IMR-90 (cell line): ENCODE measurements around the gene AGAP1. TPM values are rescaled to one million over a fixed set of nuclear protein-coding genes. Genes with fewer than 3 reads are reported as not detected.

Experiments used
- ATAC-seq: fragments of 200-7000 bp; cut with Tn5 transposase; 2 replicates; pipeline ENCODE4 v1.9.1; 2020; ENCODE audit warnings: low read depth, mild to moderate bottlenecking, moderate library complexity
- BruUV-seq: library from RNA; stranded (reverse); fragments of 400-500 nt; replicated peaks from 2 replicates; lab custom pipeline; 2021; lab: Mats Ljungman, UMichigan
- CTCF ChIA-PET: fragments of 300-600 bp; formaldehyde crosslinking; extraction: SDS; loops from one replicate; lab custom pipeline; 2021; ENCODE audit warnings: antibody characterized with exemption; lab: Yijun Ruan, JAX
- POLR2A ChIA-PET: fragments of 300-600 bp; sonication (Branson Sonifier 250); formaldehyde crosslinking; loops from one replicate; lab custom pipeline; 2022; ENCODE audit warnings: antibody characterized with exemption; ENCODE audit not compliant: unreplicated experiment; lab: Charles Lee
- DNase-seq: peaks from one replicate; pipeline ENCODE4 v3.0.0; 2013
- H2AFZ ChIP-seq: replicated peaks from 2 replicates; pipeline ENCODE3; 2013; ENCODE audit warnings: low read length, mild to moderate bottlenecking; ENCODE audit not compliant: poor library complexity
- H2AK5ac ChIP-seq: 2 replicates; pipeline ENCODE4 v1.6.1; 2013; ENCODE audit warnings: low read depth, low read length, inconsistent platforms
- H2AK9ac ChIP-seq: replicated peaks from 2 replicates; pipeline ENCODE3; 2013; ENCODE audit warnings: mild to moderate bottlenecking, low read depth, low read length, moderate library complexity; ENCODE audit not compliant: poor library complexity
- H2BK120ac ChIP-seq: 2 replicates; pipeline ENCODE4 v1.6.1; 2013; ENCODE audit warnings: low read depth, low read length, inconsistent platforms
- H2BK15ac ChIP-seq: 3 replicates; pipeline ENCODE4 v1.6.1; 2013; ENCODE audit warnings: low read depth, low read length, inconsistent platforms
- H2BK20ac ChIP-seq: 2 replicates; pipeline ENCODE4 v1.6.1; 2013; ENCODE audit warnings: low read depth, mild to moderate bottlenecking, inconsistent platforms, low read length, moderate library complexity
- H2BK5ac ChIP-seq: 2 replicates; pipeline ENCODE4 v1.6.1; 2013; ENCODE audit warnings: mild to moderate bottlenecking, low read depth, low read length, inconsistent platforms; ENCODE audit not compliant: poor library complexity, severe bottlenecking
- H3K14ac ChIP-seq: replicated peaks from 2 replicates; pipeline ENCODE4 v1.6.1; 2013; ENCODE audit warnings: low read depth, low read length, inconsistent platforms
- H3K18ac ChIP-seq: 2 replicates; pipeline ENCODE4 v1.6.1; 2013; ENCODE audit warnings: low read depth, low read length, control low read depth
- H3K23ac ChIP-seq: 2 replicates; pipeline ENCODE4 v1.6.1; 2013; ENCODE audit warnings: low read depth, low read length, inconsistent platforms
- H3K27ac ChIP-seq: 2 replicates; pipeline ENCODE4 v1.5.1; 2013; ENCODE audit warnings: mild to moderate bottlenecking, control low read depth, low read length; ENCODE audit not compliant: insufficient read depth
- H3K27me3 ChIP-seq: 2 replicates; pipeline ENCODE4 v1.6.1; 2013; ENCODE audit warnings: low read length; ENCODE audit not compliant: control insufficient read depth, insufficient read depth
- H3K36me3 ChIP-seq: 2 replicates; pipeline ENCODE4 v1.6.1; 2013; ENCODE audit warnings: low read length, mixed read lengths; ENCODE audit not compliant: control insufficient read depth, insufficient read depth
- H3K4ac ChIP-seq: 2 replicates; pipeline ENCODE4 v1.6.1; 2013; ENCODE audit warnings: low read depth, low read length, inconsistent platforms
- H3K4me1 ChIP-seq: 2 replicates; pipeline ENCODE4 v1.6.1; 2013; ENCODE audit warnings: low read length, mixed read lengths; ENCODE audit not compliant: control insufficient read depth, insufficient read depth
- H3K4me2 ChIP-seq: 2 replicates; pipeline ENCODE4 v1.6.1; 2013; ENCODE audit warnings: low read depth, mild to moderate bottlenecking, control low read depth, low read length, moderate library complexity
- H3K4me3 ChIP-seq: 2 replicates; pipeline ENCODE4 v1.5.1; 2013; ENCODE audit warnings: low read depth, mild to moderate bottlenecking, control low read depth, low read length, moderate library complexity; ENCODE audit not compliant: insufficient read depth
- H3K56ac ChIP-seq: 2 replicates; pipeline ENCODE4 v1.6.1; 2013; ENCODE audit warnings: low read length, inconsistent platforms; ENCODE audit not compliant: insufficient read depth; ENCODE audit errors: extremely low read depth
- H3K79me1 ChIP-seq, 2 experiments: 2 replicates each; pipeline ENCODE4 v1.6.1; 2013; ENCODE audit warnings: low read length in 2 of 2, inconsistent platforms in 1 of 2, low read depth in 1 of 2
- H3K9ac ChIP-seq: 2 replicates; pipeline ENCODE4 v1.6.1; 2013; ENCODE audit warnings: low read depth, low read length, control low read depth
- H3K9me1 ChIP-seq: 2 replicates; pipeline ENCODE4 v1.6.1; 2013; ENCODE audit warnings: low read length, inconsistent platforms; ENCODE audit not compliant: insufficient read depth
- H3K9me3 ChIP-seq: 2 replicates; pipeline ENCODE4 v1.6.1; 2013; ENCODE audit warnings: low read length; ENCODE audit not compliant: control insufficient read depth, insufficient read depth
- H4K20me1 ChIP-seq: 2 replicates; pipeline ENCODE4 v1.6.1; 2013; ENCODE audit warnings: low read length, inconsistent platforms; ENCODE audit not compliant: insufficient read depth
- H4K5ac ChIP-seq: 2 replicates; pipeline ENCODE4 v1.6.1; 2013; ENCODE audit warnings: mild to moderate bottlenecking, low read depth, low read length, control low read depth
- H4K8ac ChIP-seq, 2 experiments: 2 replicates each; pipeline ENCODE4 v1.6.1; 2013; ENCODE audit warnings: low read depth in 2 of 2, low read length in 2 of 2, control low read depth in 1 of 2, inconsistent platforms in 1 of 2
- H4K91ac ChIP-seq: 2 replicates; pipeline ENCODE4 v1.6.1; 2013; ENCODE audit warnings: low read depth, low read length, inconsistent platforms; ENCODE audit not compliant: insufficient read depth
- BHLHE40 ChIP-seq: fragments of 150-350 bp; IDR thresholded peaks from 2 replicates; pipeline ENCODE4 v1.6.1; 2016; ENCODE audit warnings: mild to moderate bottlenecking, low read depth, low read length
- CEBPB ChIP-seq: IDR thresholded peaks from 2 replicates; pipeline ENCODE4 v1.6.1; 2012; ENCODE audit warnings: low read depth, low read length, improper control_type of control experiment
- CHD1 ChIP-seq: IDR thresholded peaks from 2 replicates; pipeline ENCODE4 v1.6.1; 2012; ENCODE audit warnings: low read depth, low read length, improper control_type of control experiment
- MAZ ChIP-seq: IDR thresholded peaks from 2 replicates; pipeline ENCODE4 v1.6.1; 2012; ENCODE audit warnings: low read depth, mild to moderate bottlenecking, low read length, improper control_type of control experiment, moderate library complexity, borderline replicate concordance
- NFE2L2 ChIP-seq: fragments of 150-350 bp; IDR thresholded peaks from 2 replicates; pipeline ENCODE4 v1.6.1; 2016; ENCODE audit warnings: low read depth, mild to moderate bottlenecking, low read length
- RAD21 ChIP-seq: IDR thresholded peaks from 2 replicates; pipeline ENCODE4 v1.6.1; 2012; ENCODE audit warnings: low read length, improper control_type of control experiment
- RCOR1 ChIP-seq: IDR thresholded peaks from 2 replicates; pipeline ENCODE4 v1.6.1; 2012; ENCODE audit warnings: mild to moderate bottlenecking, low read length, improper control_type of control experiment; ENCODE audit not compliant: insufficient replicate concordance
- RFX5 ChIP-seq: IDR thresholded peaks from 2 replicates; pipeline ENCODE4 v1.8.0; 2012; ENCODE audit warnings: low read depth, mild to moderate bottlenecking, low read length, moderate library complexity
- SMC3 ChIP-seq: fragments of 150-350 bp; IDR thresholded peaks from 2 replicates; pipeline ENCODE4 v1.6.1; 2016; ENCODE audit warnings: low read depth, mild to moderate bottlenecking, antibody characterized with exemption, low read length, moderate library complexity
- WGBS, 2 experiments: methylation state at CpG; one replicate each; pipeline versions ENCODE4 v1.1.5 to v1.1.7; 2013; ENCODE audit warnings: missing lambda C conversion rate in 2 of 2; ENCODE audit not compliant: insufficient read length in 1 of 2; ENCODE audit errors: extremely low coverage in 2 of 2; 5-methylcytosine and 5-hydroxymethylcytosine counted together
- dilution Hi-C: fragments of 300-500 bp; cut with HindIII; formaldehyde crosslinking; loops from one replicate; pipeline ENCODE4 v1.14.3; 2018; ENCODE audit warnings: low sequenced_read_pairs; ENCODE audit not compliant: unreplicated experiment
- in situ Hi-C: fragments of 300-500 bp; cut with MboI; formaldehyde crosslinking; loops from 3 replicates; pipeline ENCODE4 v1.14.3; 2019; ENCODE audit warnings: low sequenced_read_pairs, inconsistent platforms, mixed read lengths
- intact Hi-C: fragments of 100-400 bp; cut with micrococcal nuclease; formaldehyde crosslinking; loops from 2 replicates; pipeline ENCODE4 v1.10.0; 2022
- polyA plus RNA-seq, 3 experiments: library from polyadenylated mRNA; depleted of rRNA; stranded (reverse); fragments of >200 nt; gene quantifications; 2 replicates each; pipeline ENCODE4 v1.2.3, GENCODE V29; 2012; ENCODE audit warnings: low replicate concordance in 1 of 3
- total RNA-seq: library from RNA; depleted of rRNA; stranded (reverse); fragments of >200 nt; gene quantifications from 2 replicates; pipeline ENCODE4 v1.2.3, GENCODE V29; 2012
- TF ChIP-seq, protein P1 (sequence below): conservative IDR thresholded peaks from 2 replicates; pipeline ENCODE4 v1.5.1; 2012; ENCODE audit warnings: mild to moderate bottlenecking, low read depth, low read length, improper control_type of control experiment
- TF ChIP-seq, protein P2 (sequence below): fragments of 150-350 bp; IDR thresholded peaks from 2 replicates; pipeline ENCODE4 v1.6.1; 2016; ENCODE audit warnings: low read depth, mild to moderate bottlenecking, low read length, moderate library complexity, borderline replicate concordance
- TF ChIP-seq, protein P3 (sequence below): fragments of 150-350 bp; IDR thresholded peaks from 2 replicates; pipeline ENCODE4 v1.6.1; 2017; ENCODE audit warnings: mild to moderate bottlenecking, antibody characterized with exemption, low read length, low read depth

Gene AGAP1
- total and polyA plus RNA-seq, 2 of the 4 experiments (the other 2 are of a cell fraction), result 15.1 to 16.4 TPM

DNA sequence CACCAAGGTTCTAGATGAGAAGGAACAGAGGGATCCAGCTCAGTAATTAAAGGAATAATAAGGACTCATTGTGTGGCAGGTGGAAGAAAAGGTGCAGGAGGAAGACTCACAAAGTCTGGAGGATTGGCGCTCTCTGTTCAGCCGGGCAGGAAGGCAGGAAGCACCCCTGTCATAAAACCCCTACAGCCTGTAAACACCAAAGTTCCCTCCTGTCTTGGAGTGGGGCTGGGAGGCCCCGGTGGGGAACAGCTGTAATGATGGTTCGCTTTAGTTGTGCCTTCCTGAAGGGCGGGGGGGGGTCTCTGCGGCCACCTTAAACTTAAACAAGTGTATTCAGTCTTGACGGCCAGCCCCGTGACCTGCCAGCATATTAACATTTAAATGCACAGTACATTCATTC is 590.1 kb downstream of the AGAP1 start:
- no peak overlapping the region for H2AK5ac ChIP-seq
- no peak overlapping the region for H3K27ac ChIP-seq
- no peak overlapping the region for H3K4me2 ChIP-seq
- H3K56ac ChIP-seq, result no peak overlapping the region
- no peak overlapping the region for H2BK20ac ChIP-seq
- ChIA-PET POLR2A (no interaction called here), CTCF (no interaction called here)
- no peak overlapping the region for H2BK5ac ChIP-seq
- H3K9me3 ChIP-seq, result no peaks in the 10 kb centered on the region
- H2AFZ ChIP-seq, result no peak overlapping the region
- no peak overlapping the region for H3K4ac ChIP-seq
- no peak overlapping the region for H3K18ac ChIP-seq
- H3K79me1 ChIP-seq, result no peaks in the 10 kb centered on the region
- H3K4me1 ChIP-seq, result no peaks in the 10 kb centered on the region; the same call in 1 of the 2 replicates
- dilution Hi-C loops (no loop called here), intact Hi-C loops (no loop called here), in situ Hi-C loops (no loop called here)
- TF ChIP-seq, protein P1, sequence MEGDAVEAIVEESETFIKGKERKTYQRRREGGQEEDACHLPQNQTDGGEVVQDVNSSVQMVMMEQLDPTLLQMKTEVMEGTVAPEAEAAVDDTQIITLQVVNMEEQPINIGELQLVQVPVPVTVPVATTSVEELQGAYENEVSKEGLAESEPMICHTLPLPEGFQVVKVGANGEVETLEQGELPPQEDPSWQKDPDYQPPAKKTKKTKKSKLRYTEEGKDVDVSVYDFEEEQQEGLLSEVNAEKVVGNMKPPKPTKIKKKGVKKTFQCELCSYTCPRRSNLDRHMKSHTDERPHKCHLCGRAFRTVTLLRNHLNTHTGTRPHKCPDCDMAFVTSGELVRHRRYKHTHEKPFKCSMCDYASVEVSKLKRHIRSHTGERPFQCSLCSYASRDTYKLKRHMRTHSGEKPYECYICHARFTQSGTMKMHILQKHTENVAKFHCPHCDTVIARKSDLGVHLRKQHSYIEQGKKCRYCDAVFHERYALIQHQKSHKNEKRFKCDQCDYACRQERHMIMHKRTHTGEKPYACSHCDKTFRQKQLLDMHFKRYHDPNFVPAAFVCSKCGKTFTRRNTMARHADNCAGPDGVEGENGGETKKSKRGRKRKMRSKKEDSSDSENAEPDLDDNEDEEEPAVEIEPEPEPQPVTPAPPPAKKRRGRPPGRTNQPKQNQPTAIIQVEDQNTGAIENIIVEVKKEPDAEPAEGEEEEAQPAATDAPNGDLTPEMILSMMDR, result no peak
- no peak for TF ChIP-seq RAD21
- TF ChIP-seq, protein P2, sequence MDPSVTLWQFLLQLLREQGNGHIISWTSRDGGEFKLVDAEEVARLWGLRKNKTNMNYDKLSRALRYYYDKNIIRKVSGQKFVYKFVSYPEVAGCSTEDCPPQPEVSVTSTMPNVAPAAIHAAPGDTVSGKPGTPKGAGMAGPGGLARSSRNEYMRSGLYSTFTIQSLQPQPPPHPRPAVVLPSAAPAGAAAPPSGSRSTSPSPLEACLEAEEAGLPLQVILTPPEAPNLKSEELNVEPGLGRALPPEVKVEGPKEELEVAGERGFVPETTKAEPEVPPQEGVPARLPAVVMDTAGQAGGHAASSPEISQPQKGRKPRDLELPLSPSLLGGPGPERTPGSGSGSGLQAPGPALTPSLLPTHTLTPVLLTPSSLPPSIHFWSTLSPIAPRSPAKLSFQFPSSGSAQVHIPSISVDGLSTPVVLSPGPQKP, result no peak
- TF ChIP-seq NFE2L2, result no peak
- no peak for TF ChIP-seq CEBPB
- TF ChIP-seq BHLHE40, result no peak
- TF ChIP-seq, protein P3, sequence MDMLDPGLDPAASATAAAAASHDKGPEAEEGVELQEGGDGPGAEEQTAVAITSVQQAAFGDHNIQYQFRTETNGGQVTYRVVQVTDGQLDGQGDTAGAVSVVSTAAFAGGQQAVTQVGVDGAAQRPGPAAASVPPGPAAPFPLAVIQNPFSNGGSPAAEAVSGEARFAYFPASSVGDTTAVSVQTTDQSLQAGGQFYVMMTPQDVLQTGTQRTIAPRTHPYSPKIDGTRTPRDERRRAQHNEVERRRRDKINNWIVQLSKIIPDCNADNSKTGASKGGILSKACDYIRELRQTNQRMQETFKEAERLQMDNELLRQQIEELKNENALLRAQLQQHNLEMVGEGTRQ, result no peak
- TF ChIP-seq CHD1, result no peak
- TF ChIP-seq RCOR1, result no peak
- TF ChIP-seq SMC3, result no peak
- no peak for TF ChIP-seq MAZ
- TF ChIP-seq RFX5, result no peak
- no peaks in the 10 kb centered on the region for H3K36me3 ChIP-seq
- WGBS, 2 experiments, result 38% methylated on average over 2 of the region's 8 CpGs; no CpG with 5 or more reads in 1 of the 2 experiments
- H4K8ac ChIP-seq, result no peak overlapping the region
- no peak overlapping the region for H2BK15ac ChIP-seq
- no peak overlapping the region for H3K9ac ChIP-seq
- no peak overlapping the region for H3K4me3 ChIP-seq
- H3K9me1 ChIP-seq, result peaks cover 2% of the 10 kb centered on the region; the same call in 1 of the 2 replicates
- ATAC-seq (no peak), DNase-seq (no peak)
- no peaks in the 10 kb centered on the region for H4K20me1 ChIP-seq
- H3K27me3 ChIP-seq, result no peaks in the 10 kb centered on the region
- no peak overlapping the region for H3K14ac ChIP-seq
- no peak overlapping the region for H4K5ac ChIP-seq
- no peak overlapping the region for H2AK9ac ChIP-seq
- no peak overlapping the region for H2BK120ac ChIP-seq
- H4K91ac ChIP-seq, result no peak overlapping the region
- H3K23ac ChIP-seq, result no peak overlapping the region
- no TSS peak for BruUV-seq
